ENCODE data around the gene ABI3.

Gene ABI3

DNA sequence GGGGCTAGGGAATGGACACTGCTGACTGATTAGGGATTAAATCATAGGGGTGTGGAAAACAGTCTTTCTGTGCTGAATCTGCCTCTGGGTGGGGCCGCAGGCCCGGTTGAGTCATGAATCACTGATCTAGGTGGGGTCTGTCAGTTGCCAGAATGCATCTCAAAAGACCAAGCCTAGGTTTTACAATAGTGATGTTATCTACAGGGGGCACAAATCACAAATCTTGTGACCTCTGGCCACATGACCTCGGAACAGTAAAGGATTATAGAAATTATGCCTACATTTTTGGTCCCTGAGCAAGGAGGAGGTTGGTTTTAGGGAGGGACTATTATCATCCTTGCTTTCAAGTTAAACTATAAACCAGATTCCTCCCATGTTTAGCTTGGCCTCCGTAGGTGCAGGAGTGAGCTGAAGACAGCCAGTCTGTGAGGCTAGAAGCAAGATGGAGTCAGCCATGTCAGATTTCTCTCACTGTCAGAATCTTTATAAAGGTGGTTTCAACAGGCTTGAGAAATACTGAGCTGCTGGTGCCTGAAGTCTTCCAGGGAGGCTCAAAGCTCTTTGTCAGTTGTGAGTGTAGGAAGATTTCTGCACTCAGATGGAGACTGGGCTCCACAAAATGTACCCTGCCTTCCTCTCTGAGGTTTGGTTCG is 13.0 kb upstream of the ABI3 start:
- DNase-seq: no peak

DNA sequence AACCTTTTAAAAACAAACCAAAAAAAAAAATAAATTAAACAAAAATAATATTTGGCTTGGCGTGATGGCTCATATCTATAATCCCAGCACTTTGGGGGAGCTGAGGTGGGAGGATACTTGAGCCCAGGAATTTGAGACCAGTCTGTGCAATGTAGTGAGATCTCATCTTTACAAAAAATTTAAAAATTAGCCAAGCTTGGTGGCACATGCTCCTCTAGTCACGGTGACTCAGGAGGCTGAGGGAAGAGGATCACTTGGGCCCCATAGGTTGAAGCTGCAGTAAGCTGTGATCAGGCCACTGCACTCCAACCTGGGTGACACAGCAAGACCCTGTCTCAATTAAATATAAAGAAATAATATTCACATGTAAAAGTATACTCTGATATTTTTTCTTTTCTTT is 12.3 kb upstream of the ABI3 start:
- DNase-seq: peak in 2 of 3 donors; percentile 45

DNA sequence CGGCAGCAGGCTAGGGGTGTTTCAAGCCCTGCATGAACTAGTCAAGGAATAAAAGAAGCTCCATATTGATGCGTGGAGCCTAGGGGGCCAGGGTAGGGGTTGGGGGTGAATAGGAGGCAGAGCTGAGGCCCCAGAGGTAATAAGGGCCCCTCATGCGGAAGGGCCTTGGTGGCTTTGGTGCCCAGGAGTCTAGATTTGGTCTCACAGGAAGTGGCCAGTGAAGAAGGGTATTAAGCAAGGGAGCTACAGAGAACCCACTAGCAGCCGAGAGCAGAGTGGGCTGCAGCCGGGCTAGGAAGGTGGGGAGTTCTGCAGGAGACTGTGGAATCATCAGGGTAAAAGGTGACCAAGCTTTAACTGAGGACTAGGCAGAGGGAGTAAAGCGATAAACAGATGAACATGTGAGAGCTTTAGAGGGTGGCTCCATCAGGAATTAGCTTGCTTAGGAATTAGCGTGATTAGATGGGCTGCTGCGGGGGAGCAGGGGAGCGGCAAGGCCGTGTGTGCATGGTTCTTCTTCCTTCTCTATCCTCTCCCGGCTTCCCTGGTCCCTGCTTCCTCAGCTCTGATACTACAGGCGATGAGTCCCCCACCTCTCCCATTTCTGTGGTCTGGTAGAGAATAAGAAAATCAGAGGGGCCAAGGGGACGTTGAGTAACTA is 10.0 kb upstream of the ABI3 start:
- no peak for DNase-seq

DNA sequence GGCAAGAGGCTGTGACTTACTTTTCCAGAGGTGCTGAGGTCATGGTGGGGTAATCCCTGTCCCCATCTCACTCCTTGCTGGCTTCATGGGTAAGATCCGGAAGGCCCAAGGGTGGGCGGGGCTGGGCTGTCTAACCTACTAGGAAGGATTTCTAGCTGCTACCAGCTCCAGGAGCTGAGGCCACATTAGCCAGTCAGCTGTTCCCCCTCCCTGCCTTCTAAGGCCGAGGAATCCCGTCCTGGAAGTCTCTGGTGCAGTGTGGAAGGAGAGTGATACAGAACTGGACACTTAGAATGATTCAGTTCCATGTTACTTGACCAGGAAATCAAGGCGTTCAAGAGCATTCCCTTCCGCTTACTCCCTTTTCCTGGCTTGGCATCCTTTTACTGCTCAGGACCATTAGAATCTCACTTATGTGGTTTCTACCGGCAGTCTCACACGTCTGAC is 9.0 kb upstream of the ABI3 start:
- DNase-seq: no peak

DNA sequence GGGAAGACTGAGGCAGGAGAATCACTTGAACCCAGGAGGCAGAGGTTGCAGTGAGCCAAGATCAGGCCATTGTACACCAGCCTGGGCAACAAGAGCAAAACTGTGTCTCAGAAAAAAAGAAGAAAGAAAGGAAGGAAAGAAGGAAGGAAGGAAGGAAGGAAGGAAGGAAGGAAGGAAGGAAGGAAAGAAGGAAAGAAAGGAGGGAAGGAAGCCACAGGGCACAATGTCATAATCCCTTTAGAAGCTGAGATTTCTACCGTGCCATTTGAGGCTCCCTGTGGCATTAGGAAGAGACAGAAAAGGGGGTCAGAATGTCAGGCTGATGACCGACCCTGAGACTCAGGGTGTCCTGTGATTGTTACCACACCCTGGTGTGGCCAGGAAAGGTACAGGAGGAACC is 6.7 kb upstream of the ABI3 start:
- DNase-seq: no peak

DNA sequence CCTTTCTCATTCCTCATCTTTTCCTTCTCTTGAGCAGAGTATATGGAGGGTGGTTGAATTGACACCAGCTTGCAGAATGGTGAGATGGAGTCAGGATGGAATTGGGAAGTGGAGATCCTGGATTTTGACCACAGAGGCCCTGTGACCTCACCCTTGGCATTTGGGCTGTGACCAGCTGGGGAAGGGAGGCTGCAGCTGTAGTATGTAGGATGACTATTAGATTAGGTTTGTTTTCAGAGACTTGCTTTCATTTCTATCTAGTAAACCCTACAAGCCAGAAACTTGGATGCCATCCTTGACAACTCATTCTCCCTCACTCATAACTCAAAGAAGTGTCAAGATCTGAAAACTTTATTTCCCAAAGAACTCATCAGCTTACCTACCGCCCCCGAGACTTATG is 6.0 kb upstream of the ABI3 start:
- DNase-seq: peak; percentile 38 to 58 (median 49)

DNA sequence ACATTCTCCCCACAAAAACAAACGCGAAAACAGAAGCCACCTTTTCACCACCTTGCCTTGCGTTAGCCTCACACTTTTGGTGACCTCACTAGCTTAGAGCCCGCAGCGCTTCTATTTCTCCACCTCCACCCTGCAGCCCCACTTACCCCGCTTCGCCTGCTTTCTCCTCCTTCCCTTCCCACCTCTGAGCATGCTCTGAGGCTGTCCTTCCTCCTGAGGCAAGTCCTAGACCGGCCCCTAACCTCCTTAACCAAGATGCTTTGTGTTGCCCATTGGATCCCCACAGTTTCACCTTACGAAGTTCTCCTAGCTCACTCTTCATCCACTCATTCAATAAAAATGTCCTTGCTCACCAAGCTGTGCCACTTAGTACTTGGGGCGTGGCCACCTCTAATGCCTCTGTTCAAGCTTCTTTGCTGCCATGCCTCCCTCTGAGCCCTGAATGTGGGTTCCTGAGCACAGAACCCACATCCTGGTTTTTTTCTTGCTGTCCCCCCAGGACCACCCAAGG is 1.4 kb upstream of the ABI3 start:
- DNase-seq: no peak

DNA sequence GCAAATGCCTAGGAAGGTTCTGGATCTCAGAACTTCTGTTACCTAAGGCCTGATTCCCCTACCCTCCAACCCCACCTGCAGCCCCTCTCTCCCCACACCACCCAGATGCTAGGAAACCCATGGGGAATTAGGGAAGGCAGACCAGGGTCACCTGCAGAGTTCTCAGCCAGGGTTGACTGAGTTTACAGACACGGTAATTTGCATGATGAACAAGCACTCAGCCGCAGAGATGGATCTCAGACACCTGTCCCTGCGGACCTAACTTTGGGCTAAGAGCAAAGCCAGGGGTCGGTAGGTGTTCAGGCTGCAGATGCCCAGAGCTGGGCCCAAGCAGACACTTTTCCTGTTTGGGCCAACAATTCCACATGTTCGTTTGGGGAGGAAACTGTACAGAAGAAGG is 2.9 kb downstream of the ABI3 start:
- DNase-seq: no peak

DNA sequence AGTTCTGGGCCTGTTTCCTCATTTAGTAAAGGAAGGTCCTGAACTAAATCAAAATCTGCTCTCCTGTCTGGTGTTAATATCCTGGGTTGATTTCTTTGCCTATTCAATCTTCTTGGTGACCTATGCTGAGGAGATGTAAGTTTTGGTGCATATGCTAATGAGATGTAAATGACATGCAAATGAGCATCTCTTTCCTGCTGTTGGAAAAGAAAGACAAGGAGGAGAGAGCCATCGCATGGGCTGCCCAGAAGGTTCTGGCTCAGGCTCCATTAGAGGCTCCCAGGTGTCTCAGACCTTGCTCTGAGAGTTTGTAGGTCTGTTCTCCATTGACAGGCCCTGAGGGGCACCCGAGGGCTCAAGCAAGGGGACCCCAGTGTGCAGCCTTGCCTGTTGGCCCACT is 3.3 kb downstream of the ABI3 start:
- DNase-seq: no peak

DNA sequence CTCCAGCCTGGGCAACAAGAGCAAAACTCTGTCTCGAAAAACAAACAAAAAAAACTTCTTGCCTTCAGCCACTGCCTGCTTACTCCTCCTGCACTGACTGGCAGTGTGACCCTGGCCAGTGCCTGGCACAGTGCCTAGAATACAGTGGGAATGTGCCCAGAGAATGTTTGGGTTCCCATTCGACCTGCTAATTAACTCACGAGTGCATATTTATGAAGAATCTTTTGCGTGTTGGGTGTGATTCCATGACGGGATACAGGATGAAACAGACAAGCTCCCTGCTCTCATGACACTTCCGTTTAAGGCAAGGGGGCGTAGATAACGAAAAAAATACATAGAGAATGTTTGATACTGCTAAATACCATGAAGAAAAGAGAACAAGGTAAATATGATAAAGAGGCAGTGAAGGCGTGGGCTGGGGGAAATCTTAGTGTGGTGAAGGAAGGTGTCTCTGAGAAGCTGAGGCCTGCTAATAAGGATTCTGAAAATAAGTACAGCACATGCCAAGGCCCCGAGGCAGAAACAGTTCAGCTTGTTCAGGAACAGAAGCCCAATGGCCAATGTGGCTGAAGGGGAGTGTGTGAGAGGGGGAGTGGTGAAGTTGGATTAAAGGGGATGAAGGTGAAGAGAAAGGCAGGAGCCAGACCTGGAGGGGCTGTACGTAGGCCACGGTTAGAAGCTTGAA is 4.3 kb downstream of the ABI3 start:
- DNase-seq: no peak

DNA sequence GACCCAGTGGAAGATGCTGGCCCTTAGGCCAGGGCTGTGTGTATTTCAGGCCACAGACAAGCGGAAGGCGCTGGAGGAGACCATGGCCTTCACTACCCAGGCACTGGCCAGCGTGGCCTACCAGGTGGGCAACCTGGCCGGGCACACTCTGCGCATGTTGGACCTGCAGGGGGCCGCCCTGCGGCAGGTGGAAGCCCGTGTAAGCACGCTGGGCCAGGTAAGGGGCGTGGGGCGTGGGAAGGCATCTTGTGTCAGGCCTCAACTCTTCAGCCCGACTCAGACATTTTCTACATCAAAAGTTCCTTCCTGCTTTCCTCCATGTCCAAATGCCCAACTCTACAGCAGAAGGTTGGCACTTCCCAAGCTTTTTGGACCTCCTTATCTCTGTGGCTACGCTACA is 6.0 kb downstream of the ABI3 start:
- no peak for DNase-seq

DNA sequence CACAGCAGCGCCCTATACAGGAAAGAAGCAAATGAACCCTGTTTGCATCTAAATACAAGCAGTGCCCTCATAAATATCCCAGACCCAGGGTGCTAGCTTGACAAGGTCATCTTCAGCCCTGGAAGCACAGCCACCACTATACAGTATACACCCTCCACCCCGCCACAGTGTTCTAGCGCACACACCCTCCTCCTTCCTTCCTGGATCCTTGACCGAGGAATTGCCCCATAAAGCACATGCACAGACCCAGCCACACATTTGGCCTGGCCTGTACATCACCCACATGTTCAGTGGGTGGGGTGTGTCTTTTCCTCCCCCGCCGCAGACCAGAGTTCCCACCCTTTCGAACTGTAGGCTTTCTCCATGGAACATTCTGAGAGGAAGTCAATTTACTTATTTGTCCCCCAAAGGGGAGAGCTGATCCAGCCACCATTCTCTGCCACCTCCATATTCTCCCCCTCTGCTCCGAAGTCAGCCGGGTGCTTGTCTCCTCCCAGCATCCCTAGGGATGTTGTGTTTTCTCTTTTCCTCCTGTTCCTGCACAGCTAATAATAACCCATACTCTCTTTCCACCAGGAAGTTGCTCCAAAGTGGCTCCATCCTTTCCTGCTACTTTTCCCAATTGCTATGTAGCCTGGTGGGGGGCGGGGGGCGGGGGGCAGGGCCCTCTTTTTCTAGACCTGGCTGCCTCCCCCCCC is 6.6 kb downstream of the ABI3 start:
- peak; percentile 75 to 77 (median 76) for DNase-seq

DNA sequence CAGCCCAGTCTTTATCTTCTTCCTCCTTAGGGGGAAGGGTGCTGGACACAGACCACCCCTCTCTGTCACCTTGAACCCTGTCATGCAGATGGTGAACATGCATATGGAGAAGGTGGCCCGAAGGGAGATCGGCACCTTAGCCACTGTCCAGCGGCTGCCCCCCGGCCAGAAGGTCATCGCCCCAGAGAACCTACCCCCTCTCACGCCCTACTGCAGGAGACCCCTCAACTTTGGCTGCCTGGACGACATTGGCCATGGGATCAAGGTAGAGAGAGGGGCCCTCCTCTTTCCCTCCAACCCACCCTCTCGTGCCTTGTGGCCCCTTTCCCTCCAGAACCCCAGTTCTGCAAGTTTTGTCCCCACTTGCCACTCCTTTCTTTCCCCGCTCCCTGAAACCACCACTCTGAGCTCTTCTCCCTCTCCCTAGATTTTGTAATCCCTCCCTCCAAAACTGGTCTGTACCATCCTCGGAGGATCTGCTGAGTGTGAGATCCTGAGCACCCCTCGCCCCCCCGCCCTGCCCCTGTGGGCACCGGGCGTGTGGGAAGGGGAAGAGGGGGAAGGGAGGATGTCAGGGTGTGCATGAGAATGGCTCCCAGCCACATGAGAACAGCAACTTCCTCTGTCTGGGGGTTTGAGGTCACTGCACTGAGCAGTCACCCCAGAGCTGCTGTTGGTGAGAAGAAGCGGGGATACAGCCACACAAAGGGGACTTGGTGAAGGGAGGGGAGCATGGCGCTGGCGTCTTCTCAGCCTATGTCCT is 7.3 kb downstream of the ABI3 start:
- DNase-seq: peak; percentile 83 to 86 (median 86)

DNA sequence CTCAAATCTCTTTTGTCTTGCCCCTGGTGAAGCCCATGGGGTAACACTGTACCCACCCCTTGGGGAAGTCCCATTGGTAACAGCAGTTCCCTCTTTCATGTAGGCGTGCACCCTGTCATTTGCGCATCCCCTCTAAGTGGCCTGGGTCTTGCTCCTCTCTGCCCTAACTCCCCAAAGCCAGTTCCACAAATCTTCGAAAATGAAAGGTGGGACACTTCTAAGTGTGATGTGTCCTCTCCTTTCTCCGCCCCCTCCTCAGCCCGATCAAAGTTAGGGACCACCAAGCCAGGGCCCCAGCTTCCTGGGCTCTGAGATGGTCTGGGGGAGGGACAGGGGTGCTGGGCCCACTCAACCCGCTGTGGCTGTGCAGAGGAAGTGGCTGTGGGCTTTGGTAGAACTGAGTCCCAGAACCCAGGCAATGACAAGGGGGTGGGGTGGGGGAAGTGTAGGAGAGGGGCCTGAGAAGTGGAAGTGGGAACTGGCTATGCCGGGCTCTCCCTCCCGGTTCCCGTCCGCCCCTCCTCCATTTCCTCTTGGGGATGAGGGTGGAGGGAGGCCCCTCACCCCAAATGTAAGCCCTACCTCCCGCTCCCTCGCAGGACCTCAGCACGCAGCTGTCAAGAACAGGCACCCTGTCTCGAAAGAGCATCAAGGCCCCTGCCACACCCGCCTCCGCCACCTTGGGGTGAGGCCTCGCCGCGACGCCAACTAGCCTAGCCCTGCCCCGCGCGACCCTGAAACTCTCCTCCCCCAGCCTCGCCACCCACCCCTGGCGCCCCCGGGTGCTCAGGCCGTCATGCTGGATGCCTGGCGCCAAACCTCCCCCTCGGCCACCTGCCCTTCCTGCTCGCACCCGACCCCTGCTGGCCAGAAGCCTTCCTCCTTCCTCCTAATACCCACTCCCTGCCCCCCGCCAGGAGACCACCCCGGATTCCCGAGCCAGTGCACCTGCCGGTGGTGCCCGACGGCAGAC is 8.7 kb downstream of the ABI3 start:
- DNase-seq: peak; percentile 81 to 90 (median 85)

DNA sequence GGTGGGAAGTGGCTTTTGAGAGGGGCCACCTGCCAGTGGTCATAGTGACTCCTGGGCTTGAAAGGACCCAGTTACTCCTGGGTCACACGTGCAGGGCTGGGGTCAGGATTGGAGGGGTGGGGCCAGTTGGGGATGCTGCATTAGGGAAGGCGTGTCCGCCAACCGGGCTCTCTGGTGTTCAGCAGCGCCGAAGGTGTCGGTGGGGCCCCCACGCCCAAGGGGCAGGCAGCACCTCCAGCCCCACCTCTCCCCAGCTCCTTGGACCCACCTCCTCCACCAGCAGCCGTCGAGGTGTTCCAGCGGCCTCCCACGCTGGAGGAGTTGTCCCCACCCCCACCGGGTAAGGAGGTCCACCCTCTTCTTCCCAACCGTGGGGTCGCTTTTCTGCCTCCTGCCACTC is 9.5 kb downstream of the ABI3 start:
- DNase-seq: no peak

DNA sequence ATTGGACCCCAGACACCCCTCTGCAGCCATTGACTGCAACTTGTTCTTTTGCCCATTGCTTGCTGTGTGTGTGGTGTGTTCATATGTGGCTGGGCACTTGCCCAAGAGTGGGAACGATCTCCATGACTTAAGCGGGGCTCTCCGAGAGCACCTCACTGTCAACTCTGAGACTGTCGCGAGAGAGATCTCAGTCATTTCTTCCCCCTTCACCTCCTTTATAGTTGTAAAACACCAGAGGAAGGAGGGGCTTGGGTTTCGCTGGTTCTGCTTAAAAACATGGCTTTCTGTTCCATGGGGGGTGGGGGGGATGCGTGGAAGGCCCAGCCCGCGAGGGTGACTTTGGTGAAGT is 12.6 kb downstream of the ABI3 start:
- peak in 1 of 3 donors; percentile 32 for DNase-seq

DNA sequence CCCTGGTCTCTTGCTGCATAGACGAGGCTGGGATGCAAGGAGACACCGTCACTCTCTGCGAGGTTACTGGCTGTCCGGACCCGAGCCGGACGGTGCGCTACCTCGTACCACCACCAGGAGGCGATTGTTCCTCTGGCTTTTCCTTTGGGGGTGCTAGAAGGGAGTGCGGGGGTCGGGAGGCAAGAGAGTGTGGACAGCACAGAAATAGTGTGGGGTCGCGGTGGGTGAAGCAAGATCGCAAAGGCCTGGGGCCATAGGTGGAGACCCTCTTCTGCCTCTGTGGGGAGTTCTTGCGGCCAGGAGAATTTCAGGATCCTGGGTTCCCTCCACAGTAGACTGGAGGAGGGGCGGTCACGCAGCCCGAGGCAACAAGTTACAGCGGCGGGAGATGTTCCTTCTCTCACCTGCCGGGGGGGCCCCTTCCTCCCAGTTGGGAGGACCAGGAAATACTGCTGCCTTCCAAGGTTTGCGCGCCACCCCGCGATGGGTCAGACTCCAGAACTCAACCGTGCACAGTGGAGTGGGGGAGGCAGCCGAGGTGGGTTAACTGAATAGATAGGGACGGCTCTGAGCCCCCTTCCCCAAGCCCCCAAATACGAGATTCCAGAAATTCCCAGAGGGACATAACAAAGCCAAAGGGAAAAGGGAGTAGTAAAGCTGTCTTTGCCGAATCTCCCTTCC is 13.2 kb downstream of the ABI3 start:
- peak; percentile 58 to 70 (median 63) for DNase-seq

DNA sequence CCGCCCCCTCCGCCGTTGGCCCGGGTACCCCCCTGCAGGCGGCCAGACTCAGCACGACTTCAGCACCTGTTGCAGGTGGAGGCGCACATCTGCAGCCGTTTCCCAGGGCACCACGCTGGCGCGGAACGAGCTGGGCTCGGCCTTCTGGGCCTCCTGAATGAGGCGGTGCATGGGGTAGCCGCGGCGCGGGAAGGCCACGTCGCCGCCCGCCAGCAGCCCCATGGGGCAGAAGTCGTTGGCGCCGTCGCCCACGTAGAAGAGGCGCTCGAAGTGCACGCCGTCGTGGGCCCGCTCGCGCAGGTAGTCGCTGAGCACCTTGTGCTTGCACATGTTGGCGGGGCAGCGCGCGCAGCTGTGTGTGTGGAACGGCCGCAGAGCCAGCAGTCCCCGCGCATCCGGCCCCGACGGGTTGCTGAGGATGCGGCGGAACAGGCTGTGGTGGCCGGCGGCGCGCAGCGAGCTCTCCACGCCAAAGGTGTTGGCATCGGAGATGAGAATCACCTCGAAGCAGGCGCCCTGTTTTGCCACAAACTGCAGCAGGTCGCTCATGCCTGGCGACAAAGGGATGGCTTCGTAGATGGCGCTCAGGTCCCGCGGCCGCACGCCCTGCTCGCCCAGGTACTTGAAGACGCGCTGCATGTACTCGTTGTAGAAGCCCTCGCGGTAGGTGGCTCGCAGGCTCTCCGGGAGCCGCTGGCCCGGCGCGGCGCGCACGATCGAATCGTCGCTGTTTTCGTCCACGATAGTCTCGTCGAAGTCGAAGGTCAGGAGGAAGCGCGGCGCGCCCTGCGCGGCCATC is 13.9 kb downstream of the ABI3 start:
- no peak for DNase-seq

DNA sequence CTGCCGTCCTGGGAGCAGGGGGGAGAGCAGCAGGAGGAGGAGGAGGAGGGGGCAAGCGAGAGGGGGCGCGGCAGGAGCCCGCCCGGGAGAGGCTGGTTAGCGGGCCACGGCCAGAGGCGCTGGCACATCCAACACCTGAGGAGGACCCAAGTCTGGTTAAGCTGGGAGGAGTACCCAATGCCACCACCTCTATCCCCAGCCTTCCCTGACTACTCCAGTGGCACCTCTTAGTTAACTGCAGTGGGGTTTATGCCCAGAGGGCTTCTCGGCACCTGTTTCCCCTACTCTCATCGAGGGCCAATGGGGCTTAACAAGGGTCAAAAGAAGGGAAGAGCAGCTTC is 14.5 kb downstream of the ABI3 start:
- DNase-seq: no peak
